Activated T-cell treated with anti-CD3 and anti-CD28 coated beads, Interleukin-2, amount 50 U/mL, for 48 hours (primary cell): ENCODE measurements around the gene MIER3.

Source experiments
- DNase-seq, 2 experiments: peaks; one replicate each; pipeline ENCODE4 v3.0.0-alpha.2; 2020

Gene MIER3

GRCh38 chr5:56893251-56893951 is 58.5 kb downstream of the MIER3 start:
- DNase-seq, result no peak

GRCh38 chr5:56881571-56881970 is 70.4 kb downstream of the MIER3 start:
- DNase-seq, result no peak

GRCh38 chr5:56876327-56876726 is 75.6 kb downstream of the MIER3 start:
- DNase-seq, result no peak

- DNase-seq, result no peak
Observed at GRCh38 chr5:56873056-56873455, 78.9 kb downstream of the MIER3 start.

- DNase-seq, result no peak
Observed at GRCh38 chr5:56871777-56872176, 80.1 kb downstream of the MIER3 start.
